Measurements from ENCODE around the gene ELF4.

ELF4 gene

DNA sequence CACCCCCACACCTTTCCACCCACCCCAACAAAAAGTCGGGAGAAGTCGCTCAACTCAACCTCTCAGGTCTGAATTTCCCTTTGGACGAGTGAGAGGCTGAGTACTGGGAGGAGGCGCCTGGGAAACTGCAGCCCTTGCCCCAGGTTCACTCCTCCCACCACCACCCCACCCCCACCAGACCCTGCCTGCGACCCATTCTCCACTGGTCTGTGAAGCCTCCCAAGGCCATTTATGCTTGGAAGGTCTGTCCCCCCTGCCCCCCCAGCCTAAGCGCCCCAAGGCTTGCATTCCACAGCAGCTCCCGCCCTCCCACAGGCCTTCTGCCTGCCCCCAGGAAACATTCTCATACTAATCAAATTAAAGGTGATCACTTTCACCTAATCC, 27.2 kb downstream of the ELF4 start:
- DNase-seq: no peak

DNA sequence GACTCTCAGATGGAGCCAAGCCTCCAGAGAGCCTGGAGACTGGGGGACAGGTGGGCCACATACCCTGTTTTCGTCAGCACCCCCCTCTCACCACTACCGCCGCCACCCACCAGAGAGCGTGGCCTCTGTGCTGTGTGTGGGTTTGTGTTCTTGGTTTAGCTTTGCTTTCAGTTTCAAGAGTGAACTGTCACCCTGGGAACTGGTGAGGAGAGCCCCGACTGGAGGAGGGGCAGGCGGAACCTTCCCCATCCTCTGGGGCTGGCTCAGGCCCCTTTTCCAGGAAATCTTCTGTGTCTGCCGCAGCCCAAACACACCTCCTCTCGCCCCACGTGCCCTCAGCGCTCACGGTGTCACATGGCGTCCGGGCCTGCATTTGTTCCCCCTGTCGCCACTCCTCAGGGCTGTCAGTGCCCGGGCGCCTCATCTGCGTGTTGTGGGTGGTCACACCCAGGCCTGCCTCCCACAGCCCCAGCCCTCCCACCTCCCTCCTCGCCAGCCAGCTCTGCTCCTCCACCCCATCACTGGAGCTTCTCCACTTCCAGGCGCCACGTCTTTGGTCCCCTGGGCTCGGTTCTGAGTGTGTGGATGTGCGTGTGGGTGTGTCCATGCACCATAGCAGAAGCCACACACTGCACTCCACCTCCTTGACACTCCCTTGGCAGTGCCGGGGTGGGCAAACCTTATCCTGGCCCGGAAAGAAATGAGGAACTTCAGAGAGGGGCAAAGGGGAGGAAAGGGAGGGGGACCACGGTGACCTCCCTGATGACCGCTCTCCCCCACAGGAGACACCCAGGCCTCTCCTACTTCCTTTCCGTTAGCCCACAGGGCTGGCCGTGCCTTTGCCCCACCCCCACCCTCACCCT, 27.8 kb downstream of the ELF4 start:
- DNase-seq: no peak

DNA sequence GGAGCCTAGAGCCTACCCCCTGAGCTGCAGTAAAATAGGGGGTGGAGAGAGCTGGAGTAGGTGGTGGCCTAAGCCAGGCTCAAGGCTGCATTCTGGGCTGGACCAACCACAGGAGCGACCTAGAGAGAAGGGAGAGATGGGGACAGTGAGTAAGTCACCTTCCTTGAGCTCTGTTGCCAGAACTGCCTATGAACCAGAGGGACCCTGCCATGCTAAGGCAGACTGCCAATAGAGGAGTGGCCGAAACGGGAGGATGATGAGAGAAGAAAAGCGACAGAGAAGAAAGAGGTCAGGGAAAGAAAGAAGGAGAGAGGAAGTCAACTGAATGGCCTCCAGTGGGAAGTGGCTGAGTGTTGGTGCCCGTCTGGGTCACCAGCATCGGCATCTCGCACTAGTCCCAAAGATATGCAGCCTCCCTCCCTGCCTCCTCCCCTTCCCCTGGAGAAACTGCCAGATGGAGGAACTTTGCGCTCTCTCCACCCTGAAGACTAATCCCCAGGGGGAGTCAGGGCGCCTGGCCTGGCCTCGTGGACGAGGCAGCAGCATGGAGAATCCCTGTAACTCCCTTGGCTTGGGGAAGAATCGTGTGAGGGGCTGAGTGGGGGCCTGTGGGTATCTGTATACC, 28.8 kb downstream of the ELF4 start:
- DNase-seq: no peak

DNA sequence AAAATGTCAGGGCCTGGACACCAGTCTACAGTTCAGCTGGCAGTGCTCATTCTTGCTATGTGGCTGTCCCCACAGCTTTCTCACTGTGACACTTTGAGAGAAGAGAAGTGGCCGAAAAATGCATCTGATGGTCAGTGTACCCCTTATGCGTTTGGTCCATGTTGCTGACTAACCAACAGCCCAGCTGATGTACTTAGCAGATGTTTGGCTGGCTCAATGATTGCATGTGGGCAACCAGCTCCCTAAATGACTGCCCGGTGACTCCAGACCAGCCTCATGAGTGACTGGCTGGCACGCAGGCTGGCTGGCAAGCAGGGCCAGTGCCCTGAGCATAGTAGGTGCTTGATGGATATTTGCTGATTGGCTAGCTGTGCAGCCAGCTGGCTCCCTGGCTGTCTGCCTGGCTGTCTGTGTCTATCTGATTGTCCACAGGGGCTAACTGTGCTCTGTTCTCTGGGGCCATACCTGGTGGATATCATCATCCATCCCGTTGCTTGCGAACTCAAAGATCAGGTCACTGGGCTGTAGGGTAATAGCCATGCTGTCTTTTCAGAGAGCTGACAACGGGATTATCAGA, 29.4 kb downstream of the ELF4 start:
- DNase-seq: no peak

DNA sequence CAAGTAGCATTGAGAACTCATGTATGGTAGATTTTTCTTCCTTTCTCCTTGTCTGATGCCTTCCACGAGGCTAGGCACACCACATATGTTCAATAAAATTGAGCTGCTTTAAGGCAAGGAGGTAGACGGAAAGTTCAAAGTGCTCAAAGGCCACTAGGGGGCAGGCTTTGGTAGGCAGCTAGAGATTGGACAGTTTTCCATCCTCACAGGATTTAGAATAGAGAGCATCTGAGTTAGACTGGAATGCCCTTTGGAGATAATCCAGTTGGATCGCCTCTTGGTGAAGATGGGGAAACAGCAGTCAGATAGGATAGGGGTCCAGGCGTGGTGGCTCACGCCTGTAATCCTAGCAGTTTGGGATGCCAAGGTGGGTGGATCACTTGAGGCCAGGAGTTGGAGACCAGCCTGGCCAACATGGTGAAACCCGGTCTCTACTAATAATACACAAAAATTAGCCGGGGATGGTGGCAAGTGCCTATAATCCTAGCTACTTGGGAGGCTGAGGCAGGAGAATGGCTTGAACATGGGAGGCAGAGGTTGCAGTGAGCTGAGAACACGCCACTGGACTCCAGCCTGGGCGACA, 30.4 kb downstream of the ELF4 start:
- peak in 1 of 2 experiments; percentile 22 for DNase-seq

DNA sequence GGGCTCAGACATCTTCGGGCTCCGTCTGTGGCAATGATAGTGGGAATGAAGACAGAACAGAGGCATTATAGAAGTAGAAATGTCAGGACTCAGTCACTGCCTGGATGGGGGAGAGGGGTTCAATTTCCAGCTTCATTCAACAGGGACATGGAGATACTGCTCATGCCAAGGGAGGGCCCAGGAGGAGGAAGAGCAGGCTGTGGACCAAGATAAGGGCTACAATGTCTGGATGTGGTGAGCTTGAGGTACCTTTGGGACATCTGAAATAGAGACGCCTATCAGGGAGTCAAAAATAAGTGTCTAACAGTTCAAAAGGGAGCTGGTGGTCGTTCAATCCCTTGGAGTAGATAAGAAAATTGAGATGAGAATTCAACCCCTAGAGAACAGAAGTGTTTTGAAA, 34.5 kb downstream of the ELF4 start:
- DNase-seq: no peak

DNA sequence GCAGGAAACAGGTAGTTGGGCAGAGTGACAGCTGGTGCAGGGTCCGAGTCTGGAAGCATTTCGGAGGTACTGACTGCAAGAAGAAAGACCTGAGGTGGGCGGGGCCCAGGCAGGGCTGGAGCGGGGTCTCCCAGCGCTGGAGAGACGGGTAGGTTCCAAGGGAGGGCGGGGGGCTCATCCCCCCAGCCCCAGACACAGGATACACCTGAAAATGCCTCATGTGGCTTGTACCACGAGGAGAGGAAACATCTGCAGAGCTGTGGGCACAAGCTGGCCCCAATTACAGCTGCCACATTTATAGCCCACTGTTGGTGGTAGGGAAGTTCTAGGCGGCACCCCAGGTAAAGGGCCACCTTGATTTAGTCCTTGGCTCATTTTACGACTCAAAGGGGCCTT, 38.0 kb downstream of the ELF4 start:
- DNase-seq: no peak

DNA sequence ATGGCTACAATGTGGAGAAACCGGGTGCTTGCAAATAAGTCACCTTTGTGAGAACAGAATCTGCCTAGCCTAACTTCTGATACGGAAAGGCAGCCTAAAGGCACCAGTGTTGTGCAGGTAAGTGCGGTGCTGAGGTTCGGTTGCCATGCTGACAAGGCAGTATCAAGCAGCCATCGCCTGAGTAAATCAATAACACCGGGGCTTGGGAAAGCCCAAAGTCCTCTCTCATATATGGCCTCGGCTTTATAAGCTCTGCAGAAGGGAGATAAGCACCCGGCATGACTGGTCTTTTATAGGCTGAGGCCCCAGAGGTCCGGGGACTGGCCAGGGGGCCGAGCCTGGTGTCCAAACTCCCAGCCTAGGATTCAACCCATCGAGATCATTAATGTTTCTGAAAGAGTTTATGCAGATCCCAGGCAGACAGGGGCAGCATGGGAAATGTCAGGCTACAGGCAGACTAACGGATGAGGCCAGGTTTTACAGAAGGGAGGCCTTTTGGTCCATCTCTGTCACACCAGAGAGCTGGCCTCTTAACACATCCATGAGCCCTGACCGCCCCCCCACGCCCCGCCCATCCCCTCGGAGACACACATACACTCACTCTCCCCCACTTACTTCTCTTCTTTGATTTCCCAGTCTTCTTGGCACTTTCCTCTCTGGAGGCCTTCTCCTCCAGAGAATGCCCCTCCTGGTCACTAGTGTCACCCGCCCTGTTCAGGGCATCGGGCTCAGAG, 38.5 kb downstream of the ELF4 start:
- no peak for DNase-seq

DNA sequence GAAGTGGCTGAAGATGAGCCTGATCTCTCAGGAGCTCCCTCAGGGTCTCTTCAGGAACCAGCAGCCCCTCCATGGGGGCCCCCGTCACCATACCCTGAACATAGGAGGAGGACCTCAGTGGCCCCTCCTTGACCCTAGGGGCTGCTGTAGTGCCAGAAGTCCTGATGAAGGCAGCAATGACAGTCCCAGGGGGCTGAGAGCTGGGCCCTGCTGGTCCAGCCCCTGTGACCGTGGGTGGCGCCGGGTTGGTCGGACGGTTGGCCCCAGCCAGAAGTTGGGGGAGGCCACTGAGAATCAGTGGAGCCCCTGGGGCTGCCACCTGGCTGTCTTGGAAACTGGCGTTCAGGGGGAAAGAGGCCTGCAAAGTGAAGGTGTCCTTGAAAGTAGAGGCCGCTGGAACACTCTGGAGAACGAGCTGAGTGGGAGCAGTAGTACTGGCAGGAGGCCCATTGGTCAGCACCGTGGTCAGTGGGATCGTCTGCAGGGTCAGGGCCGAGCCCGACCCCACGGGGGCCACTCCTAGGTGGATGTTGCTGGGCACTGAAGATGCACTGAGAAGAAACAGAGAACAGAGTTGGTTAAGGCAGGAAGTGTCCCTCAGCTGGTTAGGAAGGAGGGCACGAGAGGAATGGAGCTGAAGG, 43.2 kb downstream of the ELF4 start:
- DNase-seq: no peak

DNA sequence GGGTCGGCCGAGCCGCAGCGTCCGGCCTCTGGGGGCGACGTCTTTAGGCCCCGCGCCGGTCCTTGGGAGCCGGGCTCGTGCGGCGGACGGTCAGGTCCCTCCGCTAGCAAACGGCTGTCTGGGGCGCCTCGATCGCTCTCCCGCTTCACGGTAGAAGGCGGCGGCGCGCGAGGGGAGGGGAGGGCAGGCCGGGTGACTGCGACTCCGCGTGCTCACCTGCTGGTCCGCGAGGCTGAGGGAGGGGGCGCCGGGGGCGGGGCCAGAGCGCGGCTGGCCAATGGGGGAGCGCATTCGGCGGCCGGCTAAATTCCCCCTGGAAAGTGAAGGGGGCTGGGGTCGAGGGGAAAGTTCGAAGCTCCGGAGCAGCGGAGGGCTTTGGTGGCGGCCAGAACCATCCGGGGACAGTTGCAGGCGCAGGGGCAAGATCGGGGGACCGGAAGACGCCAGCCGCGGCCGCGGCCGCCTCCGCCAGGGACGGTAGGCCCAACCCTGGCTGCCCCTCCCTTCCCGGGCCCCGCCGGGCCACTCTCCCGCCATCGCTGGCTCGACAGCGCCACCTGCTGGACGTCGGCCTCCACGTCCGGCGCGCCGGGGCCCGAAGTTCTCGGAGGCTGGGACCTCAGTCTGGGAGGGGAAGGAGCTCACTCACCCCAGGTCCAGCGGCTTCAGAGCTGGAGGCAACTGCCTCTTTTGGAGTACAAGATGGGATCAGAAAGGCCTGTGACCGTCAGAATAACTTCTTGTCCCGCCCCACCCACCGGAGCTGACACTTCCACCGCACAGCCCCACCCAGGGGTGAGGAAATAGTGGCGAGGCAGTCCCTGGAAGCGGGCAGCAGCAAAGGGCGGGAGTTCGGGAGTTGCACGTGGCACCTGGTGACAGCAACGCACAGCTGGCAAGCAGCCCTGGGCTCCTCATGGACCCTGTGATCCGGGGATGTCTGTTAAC, 49.9 kb downstream of the ELF4 start:
- peak in 1 of 2 experiments; percentile 25 for DNase-seq

DNA sequence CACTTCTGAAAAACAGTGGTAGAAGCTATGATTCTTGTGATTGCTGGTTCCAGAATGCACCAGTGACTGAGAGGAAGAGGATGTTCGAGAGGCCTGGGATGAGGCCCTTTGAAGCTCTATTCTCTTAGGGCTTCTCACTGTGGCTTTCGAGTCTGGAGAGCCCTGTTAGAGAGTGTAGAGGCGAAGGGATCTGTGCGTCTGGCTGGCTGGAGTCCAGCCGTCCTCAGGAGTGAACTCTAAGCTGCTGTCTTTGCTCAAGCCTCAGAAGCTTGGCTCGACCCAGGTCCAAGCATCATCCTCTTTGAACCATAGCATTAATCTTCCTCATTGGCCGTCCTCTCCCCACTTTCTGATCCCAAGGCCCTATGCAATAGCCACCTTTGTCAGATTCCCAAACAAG, 51.6 kb downstream of the ELF4 start:
- DNase-seq: no peak

DNA sequence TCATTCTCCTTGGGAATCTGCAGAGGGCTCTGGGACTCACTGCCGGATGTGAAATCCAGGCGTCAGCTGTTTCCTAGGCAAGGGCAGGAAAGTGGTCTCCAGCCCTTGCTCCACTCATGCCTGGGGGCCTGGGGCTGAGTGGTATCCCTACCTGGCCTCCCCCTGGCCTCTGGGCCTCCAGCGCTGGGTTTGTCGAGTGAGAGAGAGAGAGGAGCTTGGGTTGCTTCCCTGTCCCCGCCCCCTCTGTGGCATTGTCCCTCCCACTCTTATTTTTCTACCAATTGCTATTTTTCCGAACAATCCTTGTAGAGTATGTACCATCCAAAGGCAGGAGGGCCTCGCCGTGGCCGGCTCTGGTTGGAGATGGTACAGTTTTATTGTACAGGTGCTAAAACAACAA, 53.1 kb downstream of the ELF4 start:
- DNase-seq: no peak

DNA sequence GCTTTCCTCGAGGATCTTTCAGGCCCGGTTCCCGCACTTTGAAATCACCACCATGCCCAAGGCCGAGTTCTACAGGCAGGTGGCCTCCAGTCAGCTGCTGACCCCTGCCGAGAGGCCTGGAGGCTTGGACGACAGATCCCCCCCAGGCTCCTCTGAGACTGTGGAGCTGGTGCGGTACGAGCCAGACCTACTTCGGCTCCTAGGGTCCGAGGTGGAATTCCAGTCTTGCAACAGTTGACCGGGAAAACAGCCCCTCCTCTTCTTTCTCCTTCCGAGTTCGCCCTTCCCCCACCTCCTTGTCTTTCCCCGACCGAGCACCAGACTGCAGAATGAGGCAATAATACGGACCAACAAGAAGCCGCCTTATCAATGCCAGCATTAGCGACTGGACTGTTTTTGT, 54.4 kb downstream of the ELF4 start:
- DNase-seq: no peak

DNA sequence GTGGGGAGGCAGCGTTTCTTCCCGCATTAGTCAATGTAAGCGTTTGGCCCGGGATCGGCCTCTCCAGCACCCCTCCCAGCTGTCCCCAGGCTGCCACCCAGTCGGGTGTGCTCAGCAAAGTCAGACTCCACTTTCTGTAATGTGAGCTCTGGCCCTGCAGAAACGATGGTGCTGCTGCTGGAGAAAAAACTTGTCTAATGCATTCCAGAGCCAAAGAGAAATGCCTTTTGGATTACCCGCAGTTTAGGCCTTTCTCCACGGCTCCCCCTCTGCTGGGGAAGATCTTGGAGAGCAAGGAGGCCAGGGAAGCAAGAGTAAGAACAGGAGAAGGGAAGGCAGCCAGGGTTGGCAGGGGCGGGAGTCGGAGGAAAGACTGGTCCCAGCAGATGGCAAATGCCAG, 55.2 kb downstream of the ELF4 start:
- no peak for DNase-seq

DNA sequence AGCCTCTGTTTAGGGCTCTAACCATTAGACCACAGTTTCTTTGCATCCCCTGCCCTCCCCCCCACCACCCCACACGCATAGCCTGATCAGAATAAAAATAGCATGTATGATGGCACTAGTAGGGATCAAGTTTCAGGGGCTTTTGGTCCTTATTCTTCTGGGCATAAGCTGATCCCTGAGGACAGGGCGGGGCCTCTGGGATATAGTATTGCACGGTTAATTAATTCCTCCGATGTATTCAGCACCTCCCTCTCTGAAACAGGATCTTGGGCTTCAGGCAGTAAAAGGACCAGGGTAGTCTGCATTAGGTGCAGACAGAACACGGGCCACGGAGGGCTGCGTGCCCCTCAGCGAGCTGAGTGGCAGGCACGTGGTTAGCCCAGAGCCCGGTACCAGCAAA, 57.1 kb downstream of the ELF4 start:
- no peak for DNase-seq

DNA sequence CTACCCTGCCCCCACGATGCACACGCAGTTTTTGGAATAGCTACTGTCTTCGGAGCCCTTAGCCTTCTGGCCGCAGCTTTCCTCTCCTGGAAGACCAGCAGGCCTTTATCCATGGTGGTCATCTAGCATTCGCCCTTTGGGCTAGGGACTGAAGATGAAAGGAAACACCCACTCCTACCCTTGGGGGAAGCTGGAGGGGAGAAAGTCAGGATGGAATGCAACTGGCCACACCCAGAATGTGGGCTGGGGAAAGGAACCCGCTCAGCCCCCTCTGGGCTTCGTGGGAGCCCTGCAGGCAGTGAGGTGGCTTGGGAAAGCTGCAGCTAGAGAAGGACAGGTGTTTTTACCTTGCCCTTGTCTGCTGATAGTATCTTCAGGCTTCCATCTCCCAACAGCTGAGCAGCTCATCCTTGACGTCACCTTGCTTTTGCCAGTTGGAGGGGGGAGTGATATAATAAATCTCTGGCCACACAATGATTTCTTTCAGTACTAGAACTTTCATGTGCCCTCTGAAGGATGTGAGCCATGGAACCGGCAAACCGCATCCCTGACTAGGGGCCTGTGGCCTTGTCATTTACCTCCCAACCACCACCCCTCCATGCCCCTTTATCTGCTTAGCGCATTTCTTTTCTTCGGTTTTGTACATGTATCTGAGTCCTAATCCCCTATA, 59.0 kb downstream of the ELF4 start:
- DNase-seq: no peak

DNA sequence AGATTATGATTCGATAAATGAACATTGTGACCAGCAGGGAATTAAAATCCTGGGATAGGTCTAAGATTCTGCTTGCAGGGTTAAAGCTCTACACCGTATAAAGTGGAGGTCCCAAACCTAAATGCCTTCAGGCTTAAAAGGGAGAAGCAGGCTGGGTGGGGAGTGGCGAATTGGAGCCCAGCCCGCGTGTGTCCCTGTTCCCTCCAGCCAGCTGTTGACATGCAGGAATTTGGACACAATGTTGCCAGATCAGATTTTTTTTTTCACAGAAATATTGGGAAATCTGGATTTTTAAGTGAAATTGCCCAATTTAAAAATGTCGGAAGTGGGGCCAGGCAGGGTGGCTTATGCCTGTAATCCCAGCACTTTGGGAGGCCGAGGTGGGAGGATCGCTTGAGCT, 60.5 kb downstream of the ELF4 start:
- DNase-seq: no peak

DNA sequence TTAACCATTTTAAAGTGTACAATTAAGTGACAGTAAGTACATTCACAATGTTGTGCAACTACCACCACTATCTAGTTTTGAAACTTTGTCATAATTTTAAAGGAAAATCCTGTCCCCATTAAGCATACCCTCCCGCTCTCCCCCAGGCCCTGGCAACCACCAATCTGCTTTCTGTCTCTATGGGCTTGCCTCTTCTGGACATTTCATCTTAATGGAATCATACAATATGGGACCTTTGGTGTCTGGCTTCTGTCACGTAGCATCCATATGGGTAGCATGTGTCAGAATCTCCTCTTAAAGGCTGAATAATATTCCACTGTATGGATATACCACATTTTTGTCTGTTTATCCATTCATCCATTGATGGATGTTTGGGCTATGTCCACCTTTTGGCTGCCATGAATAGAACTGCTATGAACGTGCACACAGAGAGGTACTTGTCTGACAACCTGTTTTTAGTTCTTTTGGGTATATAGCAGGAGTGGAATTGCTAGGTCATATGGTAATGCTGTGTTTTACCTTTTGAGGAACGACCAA, 61.5 kb downstream of the ELF4 start:
- DNase-seq: no peak

DNA sequence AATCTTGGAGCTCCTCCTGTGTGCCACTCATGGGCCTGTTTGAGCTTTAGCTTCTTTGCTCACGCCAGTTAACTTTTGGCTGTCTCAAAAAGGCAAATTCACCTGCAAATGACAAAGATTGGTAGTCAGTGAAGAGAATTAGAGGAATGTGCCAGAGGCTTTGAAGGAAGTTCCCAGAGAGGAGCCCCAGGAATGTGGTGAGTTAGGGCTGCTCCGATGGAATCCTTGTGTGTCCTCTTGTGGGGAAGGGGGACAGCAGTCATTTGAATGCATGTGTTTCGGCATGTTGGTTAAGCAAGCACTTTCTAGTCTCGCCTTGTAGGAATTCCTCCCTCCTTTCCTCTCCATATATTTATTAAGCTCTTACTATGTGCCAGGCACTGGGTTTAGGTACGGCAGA, 62.9 kb downstream of the ELF4 start:
- no peak for DNase-seq

DNA sequence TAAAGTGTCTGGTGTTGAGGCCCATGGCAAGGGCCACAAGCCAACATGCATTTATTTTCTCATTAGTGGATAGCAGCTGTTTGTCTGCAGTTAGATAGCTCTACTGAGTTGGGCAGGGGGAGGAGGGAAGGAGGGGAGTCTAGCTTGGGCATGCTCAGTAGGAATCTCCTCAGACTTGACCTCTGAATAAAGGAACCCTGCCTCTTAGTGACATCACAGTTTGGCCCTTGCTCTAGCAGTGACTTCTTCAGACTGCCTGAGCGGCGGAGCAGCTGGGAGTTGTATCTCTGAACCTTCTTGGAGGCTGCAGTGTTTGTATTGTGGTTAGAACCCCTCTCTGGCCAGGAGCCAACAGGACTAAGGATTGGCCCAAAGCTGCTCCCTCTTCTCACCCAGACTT, 70.5 kb downstream of the ELF4 start:
- DNase-seq: no peak

DNA sequence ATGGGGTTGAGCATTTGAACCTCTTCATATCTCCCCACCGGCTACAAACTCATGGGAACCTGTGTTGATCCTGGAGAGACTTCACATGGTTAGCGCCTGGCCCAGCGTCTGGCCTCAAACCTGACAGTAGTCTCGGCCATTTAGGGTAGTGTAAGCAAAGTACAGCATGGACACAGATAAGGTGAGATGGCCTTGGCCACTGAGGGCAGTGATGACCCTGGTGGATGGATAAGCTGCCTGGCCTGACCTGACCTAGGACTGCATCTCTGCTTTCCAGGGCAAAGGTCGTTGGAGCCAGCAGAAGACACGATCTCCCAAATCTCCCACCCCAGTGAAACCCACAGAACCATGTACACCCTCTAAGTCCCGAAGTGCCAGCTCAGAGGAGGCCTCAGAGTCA, 76.1 kb downstream of the ELF4 start:
- no peak for DNase-seq
